Measurements from ENCODE around the gene RBM19. TPM values are rescaled to one million over a fixed set of nuclear protein-coding genes. Genes with fewer than 3 reads are reported as not detected.
A peak's percentile ranks its signal among the peaks of the same experiment; 100 is the strongest.

The RBM19 gene
- total RNA-seq (10 to 100 TPM; 12.7 to 23.8 (median 17.4) TPM), polyA plus RNA-seq (10 to 100 TPM; 16.1 to 27.1 TPM)
- long read RNA-seq, donor 1, full-length matches to known transcripts: 44 of 56 reads
- long read RNA-seq, donor 1, partial matches to known transcripts: 4 of 56 reads
- long read RNA-seq, donor 1, other reads (novel, unspliced or antisense): 8 of 56 reads
- long read RNA-seq, donor 2, full-length matches to known transcripts: 87 of 144 reads
- long read RNA-seq, donor 2, partial matches to known transcripts: 24 of 144 reads
- long read RNA-seq, donor 2, other reads (novel, unspliced or antisense): 33 of 144 reads
- long read RNA-seq, donor 3, full-length matches to known transcripts: 62 of 95 reads
- long read RNA-seq, donor 3, partial matches to known transcripts: 14 of 95 reads
- long read RNA-seq, donor 3, other reads (novel, unspliced or antisense): 19 of 95 reads

- peaks cover 0 to 24% (median 12%) of the 10 kb centered on the region in 12 donors for H3K4me1 ChIP-seq
- H3K9me3 ChIP-seq: no peaks in the 10 kb centered on the region
- peak within 1 kb of the TSS in 10 of 12 donors; percentile 10 to 69 (median 58) for H3K27ac ChIP-seq
- whole genome bisulfite sequencing, 4 donors: 0% methylated on average over 42 to 46 of the region's 46 CpGs
- H3K27me3 ChIP-seq: no peaks in the 10 kb centered on the region
- intact Hi-C loops (cut with DNase I): loop anchor here in 3 of 10 donors (1.0 to 5.0 kb wide), 2 partner anchors 541 to 542 kb away; no protein-coding TSS in a partner anchor
- ATAC-seq (peak; percentile 99 to 100 (median 100)), DNase-seq (peak; percentile 97 to 98 (median 98))
- peak within 1 kb of the TSS; percentile 60 to 84 (median 72) for H3K4me3 ChIP-seq
- TF ChIP-seq CTCF (IDR thresholded peaks at IDR 0.05): peak; percentile 81 to 99 (median 94)
- TF ChIP-seq POLR2A (IDR thresholded peaks at IDR 0.05): peak in 1 of 2 donors; percentile 47
- H3K36me3 ChIP-seq: peaks cover 0 to 26% (median 14%) of the 10 kb centered on the region in 9 donors
These were observed at the start of gene RBM19 for GRCh38 chr12:113965951-113966797. Gene RBM19, minus strand, starts transcription at chr12:113966325. Its CDS starts 98 bp downstream, at chr12:113966227.

DNA sequence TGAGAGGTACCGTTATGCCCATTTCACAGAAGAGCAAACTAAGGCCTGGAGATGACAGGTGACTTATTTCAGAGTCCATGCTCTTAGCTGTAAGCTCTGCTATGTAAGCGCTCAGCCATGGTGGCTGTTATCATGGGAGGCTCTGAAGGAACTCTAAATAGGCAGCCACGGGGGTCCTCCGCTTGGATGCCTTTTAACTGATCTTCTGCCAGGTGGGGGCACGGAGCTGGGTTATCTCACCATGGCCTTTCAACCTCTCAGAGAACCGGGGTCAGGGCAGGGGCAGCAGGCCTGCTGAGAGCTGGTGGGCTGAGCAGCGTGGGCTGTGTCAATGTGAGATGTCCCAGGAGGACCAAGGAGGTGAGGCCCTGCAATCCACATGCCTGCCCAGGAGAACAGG is 49.7 kb upstream of the RBM19 start:
- intact Hi-C loops (cut with DNase I): no loop called here
- 38 to 46% (median 43%) methylated on average over 7 of the region's 7 CpGs for WGBS, 4 donors
- ATAC-seq: no peak
- DNase-seq: no peak
- Histone ChIP-seq H3K4me1 (no peaks in the 10 kb centered on the region), H3K9me3 (no peaks in the 10 kb centered on the region), H3K27me3 (peaks cover 0 to 22% (median 0%) of the 10 kb centered on the region in 9 donors), H3K27ac (no peak overlapping the region), H3K4me3 (no peak overlapping the region), H3K36me3 (no peaks in the 10 kb centered on the region)
- TF ChIP-seq CTCF (IDR thresholded peaks at IDR 0.05) (no peak), POLR2A (IDR thresholded peaks at IDR 0.05) (no peak)

DNA sequence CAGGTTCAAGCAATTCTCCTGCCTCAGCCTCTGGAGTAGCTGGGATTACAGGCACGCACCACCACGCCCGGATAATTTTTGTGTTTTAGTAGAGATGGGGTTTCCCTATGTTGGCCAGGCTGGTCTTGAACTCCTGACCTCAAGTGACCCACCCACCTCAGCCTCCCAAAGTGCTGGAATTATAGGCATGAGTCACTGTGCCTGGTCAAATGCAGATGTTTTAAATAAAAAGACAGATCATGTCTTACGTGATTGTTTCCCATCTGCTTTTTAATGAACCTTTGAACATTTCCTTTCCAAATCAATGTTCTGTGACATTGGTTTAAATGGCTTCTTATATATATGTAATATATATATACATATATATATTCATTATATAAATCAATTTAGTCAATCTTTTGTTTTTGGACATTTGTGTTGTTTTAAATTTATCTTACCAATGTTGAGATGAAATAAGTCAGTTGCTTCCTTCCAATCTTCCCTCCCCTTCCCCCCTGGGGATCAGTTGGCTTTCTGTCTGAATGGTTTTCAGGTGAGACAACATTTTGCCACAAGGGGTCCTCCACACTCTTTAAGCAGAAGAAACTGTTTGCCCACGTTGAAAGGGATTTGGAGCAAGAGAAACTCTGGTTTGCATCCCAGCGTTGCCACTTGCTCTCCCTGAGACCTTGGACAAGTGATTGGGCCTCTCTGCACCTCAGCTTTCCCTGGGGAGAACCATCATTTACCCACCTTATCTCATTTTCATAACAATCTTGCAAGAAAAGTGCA is 47.6 kb upstream of the RBM19 start:
- 33 to 48% (median 42%) methylated on average over 6 of the region's 6 CpGs for WGBS, 4 donors
- Histone ChIP-seq H3K9me3 (no peaks in the 10 kb centered on the region), H3K4me3 (no peak overlapping the region), H3K27ac (no peak overlapping the region), H3K27me3 (peaks cover 0 to 17% (median 0%) of the 10 kb centered on the region in 9 donors), H3K36me3 (no peaks in the 10 kb centered on the region), H3K4me1 (no peaks in the 10 kb centered on the region)
- TF ChIP-seq POLR2A (IDR thresholded peaks at IDR 0.05) (no peak), CTCF (IDR thresholded peaks at IDR 0.05) (peak in 6 of 12 donors; percentile 10 to 42 (median 22))
- no peak for ATAC-seq
- intact Hi-C loops (cut with DNase I): no loop called here
- no peak for DNase-seq

Data from heart left ventricle (tissue), 16 donors.